Fibroblast of skin of left biceps (primary cell): ENCODE results near the gene R3HDM4.

Source experiments
- DNase-seq, 2 experiments: peaks; one replicate each; pipeline ENCODE4 v3.0.0-alpha.2; 2013; ENCODE audit warnings: low read depth in 2 of 2

R3HDM4 gene

DNA sequence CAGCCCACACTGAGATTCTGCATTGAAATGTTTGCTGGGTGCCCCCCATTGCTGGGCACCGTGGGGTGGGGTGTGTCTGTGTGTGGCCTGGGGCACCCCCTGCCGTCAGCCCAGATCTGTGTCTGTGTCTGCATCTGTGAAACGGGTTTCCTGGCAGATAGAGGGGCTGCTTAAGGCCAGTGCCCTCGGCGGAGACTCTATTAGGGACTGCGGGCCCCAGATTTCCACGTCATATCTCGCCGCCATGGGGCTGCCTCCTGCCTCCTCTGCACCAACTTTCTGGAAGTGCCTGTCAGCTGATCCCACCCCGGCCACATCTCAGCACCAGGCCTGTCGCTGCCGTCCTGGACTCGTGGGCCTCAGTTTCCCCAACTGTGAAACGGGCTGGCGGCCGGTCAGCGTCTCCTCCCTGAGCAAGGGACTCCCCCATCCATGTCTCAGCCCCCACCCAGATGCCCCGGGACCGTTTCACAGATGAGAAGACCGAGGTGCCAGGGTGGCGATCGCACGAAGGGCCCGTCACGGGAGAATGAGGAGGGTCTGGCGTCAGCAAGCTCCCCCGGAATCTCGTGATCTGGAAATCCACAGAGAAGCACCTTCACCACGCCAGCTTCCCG, 34.2 kb upstream of the R3HDM4 start:
- DNase-seq, result no peak

GRCh38 chr19:945401-946252, 32.6 kb upstream of the R3HDM4 start:
- no peak for DNase-seq

GRCh38 chr19:944663-945241, 31.7 kb upstream of the R3HDM4 start:
- DNase-seq, result no peak

DNA sequence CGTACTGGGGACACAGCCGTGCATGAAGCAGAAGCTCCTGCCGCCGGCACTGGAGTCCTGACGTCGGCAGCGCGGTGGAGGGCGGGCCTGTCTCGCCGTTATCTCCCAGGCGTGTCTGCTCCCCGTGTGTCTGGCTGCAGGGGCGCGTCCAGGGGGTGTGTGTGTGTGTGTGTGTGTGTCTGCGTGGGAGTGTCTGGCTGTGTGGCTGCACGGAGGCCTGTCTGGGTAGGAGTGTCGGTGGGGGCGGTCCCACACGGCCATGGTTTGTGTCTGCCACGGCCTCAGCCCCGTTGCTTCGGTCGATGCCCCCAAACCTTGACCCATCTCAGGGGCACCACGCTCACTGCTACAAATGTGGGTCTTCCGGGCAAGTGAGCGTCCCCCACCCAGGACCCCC, 31.1 kb upstream of the R3HDM4 start:
- no peak for DNase-seq

DNA sequence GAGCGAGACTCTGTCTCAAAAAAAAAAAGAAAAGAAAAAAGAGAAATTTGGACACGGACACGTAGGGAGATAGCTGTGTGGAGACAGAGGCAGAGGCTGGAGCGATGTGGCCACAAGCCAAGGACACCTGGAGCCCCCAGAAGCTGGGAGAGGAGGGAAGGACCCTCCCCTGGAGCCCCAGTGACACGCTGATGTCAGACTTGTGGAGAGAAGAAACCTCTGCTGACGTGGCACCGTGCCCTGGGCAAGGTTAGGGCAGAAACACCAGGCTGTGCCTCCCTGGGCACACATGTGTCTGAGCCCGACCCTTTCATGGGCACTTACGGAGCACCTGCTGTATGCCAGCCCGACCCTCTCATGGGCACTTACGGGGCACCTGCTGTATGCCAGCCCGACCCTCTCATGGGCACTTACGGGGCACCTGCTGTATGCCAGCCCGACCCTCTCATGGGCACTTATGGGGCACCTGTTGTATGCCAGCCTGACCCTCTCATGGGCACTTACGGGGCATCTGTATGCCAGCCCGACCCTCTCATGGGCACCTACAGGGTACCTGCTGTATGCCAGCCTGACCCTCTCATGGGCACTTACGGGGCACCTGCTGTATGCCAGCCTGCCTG, 30.6 kb upstream of the R3HDM4 start:
- no peak for DNase-seq

- no peak for DNase-seq
These were observed 29.2 kb upstream of the R3HDM4 start for GRCh38 chr19:942133-942645.

DNA sequence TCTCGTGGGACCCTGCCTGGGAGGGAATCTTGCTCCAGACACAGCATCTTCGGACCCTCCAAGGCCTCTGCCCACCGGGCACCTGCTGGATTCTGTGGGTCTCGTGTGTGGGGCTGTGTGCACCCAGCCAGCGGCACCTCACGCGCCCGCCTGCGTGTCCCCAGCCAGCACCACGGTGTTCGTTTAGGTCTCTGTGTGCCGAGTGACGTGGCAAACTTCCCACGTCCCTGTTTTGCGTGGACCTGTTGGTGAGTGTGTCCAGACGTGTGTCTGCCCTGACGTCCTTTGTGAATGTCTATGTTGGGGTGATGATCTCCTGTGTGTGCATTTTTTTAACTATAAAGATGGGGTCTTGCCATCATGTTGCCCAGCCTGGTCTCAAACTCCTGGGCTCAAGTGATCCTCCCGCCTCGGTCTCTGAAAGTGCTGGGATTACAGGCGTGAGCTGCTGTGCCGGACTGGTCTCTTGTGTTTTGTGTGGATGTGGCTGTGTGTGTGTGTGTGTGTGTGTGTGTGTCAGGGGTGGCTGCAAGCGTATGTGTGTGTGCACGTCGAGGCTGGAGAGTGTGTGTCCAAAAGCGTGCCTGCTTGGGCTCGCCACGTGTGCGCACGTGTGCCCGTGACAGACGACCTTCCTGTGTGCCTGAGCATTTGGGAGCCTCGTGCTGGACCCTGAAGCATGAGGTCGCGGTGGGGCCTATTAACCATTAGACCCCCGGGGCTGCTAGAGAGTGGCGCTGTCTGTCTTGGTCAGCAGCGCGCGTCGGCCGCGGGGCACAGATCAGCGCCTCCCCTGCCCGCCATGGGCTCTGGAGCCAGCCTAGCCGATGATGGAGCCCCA, 28.5 kb upstream of the R3HDM4 start:
- no peak for DNase-seq

- DNase-seq, result no peak
These were observed 27.7 kb upstream of the R3HDM4 start for GRCh38 chr19:940591-941291.

DNA sequence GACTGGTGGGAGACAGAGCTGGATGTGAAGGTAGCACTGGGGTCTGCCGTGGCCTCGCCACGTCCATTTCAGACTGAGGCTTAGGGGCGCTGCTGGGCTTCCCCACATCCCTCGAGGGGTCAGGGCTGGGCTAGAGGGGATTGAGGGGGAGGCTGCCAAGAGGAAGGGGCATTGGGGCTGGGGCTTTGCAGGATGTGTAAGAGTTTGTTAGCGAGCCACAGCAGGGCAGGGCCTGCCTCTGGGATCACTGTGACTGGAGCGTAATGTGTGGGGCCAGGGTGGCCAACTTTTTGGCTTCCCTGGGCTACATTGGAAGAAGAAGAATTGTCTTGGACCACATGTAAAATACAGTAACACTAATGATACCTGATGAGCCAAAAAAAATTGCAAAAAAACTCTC, 26.9 kb upstream of the R3HDM4 start:
- DNase-seq, result no peak

GRCh38 chr19:939439-939838, 26.4 kb upstream of the R3HDM4 start:
- no peak for DNase-seq

GRCh38 chr19:938233-938923, 25.4 kb upstream of the R3HDM4 start:
- no peak for DNase-seq

DNA sequence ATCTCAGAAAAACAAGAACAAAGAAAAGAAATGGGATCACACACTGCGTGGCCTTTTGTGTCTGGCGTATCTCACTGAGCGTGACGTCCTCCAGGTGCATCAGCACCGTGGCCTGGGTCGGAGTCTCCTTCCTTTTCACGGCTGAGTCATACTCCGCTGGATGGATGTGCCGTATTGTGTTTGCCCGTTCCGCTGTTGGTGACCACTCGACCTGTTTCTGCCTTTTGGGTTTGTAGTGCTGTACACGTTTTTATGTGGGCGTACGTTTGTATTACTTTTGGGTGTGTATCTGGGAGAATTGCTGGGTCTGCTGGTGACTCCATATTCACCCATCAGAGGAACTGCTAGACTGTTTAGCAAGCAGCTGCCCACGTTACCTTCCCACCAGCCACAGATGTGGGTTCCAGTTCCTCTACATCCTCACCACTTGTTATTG, 24.3 kb upstream of the R3HDM4 start:
- DNase-seq, result no peak

GRCh38 chr19:936175-936546, 23.1 kb upstream of the R3HDM4 start:
- DNase-seq, result no peak

DNA sequence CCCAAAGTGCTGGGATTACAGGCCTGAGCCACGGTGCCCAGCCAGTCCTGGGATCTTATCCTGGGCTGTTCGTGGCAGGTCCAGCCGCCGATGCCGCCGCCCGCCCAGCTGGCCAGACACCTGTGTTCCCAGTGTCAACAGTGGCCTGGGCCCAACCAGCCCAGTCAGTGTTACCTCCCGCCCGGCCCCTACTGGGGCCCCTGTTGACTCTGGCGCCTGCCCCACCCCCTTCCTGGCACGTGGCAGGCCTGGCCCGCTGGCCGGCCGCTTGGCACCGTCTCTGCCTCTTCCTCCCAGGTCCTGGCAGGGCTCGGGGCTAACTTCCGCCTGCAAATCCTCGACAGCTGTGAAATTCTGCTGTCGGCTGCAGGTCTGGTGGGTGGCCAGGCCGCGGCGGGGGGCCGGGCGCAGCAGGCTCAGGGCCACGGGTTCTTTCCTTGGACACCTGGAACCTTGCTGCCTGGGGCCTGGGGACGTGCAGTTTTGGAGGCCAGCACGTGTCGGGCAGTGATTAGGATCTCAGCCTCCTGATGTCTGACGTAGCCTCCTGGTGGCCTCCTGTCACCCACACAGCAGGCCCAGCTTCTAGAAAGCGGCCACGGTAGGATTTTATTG, 22.0 kb upstream of the R3HDM4 start:
- no peak for DNase-seq

DNA sequence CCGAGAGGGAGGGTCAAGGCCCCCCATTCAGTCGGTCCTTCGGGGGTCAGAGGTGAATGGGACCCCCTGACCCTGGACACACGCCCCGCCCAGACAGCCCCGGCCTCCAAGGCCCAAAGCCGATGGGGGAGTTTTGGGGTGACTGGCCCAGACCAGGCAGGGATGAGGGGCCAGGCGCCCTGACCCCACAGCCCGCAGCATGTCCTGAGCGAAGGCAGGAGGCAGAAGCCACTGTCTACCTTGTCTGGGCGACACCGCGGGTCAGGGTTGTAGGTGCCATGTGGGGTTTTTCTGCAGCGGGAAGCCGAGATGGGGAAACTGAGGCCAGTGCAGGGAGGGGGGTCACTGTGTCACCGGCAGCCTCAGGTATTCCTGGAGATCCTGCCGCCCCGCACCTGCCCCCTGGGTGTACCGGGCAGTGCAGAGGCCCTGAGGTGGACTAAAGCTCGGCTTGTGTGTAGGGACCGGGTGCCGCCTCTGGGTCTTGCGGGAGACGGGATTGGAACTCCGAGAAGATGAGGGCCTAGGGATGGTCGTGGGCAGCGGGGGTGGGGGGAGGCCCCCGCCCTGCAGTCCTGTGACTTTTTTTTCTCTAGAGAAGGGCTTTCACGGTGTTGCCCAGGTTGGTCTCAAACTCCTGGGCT, 21.3 kb upstream of the R3HDM4 start:
- no peak for DNase-seq

GRCh38 chr19:933553-933882, 20.5 kb upstream of the R3HDM4 start:
- no peak for DNase-seq

GRCh38 chr19:932648-933552, 19.9 kb upstream of the R3HDM4 start:
- no peak for DNase-seq

GRCh38 chr19:931860-932647, 19.0 kb upstream of the R3HDM4 start:
- DNase-seq, result no peak
